PC-3 (cell line): ENCODE results near the gene PIK3R2. TPM values are rescaled to one million over a fixed set of nuclear protein-coding genes. Genes with fewer than 3 reads are reported as not detected.

ENCODE experiments used
- ATAC-seq: fragments of 200-7000 bp; cut with Tn5 transposase; 2 replicates; pipeline ENCODE4 v1.9.1; 2020; ENCODE audit warnings: mild to moderate bottlenecking, moderate library complexity
- BruUV-seq: library from RNA; stranded (reverse); fragments of 400-500 nt; replicated peaks from 2 replicates; lab custom pipeline; 2021; lab: Mats Ljungman, UMichigan
- CTCF ChIA-PET: fragments of 300-600 bp; sonication (Branson Sonifier 250); formaldehyde crosslinking; loops from one replicate; lab custom pipeline; 2022; ENCODE audit warnings: antibody characterized with exemption; lab: Charles Lee
- POLR2A ChIA-PET: fragments of 300-600 bp; sonication (Branson Sonifier 250); formaldehyde crosslinking; loops from one replicate; lab custom pipeline; 2022; ENCODE audit warnings: antibody characterized with exemption; ENCODE audit not compliant: unreplicated experiment; lab: Charles Lee
- DNase-seq: peaks from one replicate; pipeline ENCODE4 v3.0.0-alpha.2; 2015
- H2AFZ ChIP-seq: fragments of 300-600 bp; sonication (generic); 2 replicates; pipeline ENCODE4 v1.6.0; 2016; ENCODE audit warnings: antibody characterized with exemption, low read length
- H3F3A ChIP-seq: fragments of 300-600 bp; sonication (generic); one replicate; pipeline ENCODE4 v1.6.0; 2017; ENCODE audit warnings: antibody characterized with exemption, low read length, control low read depth, mild to moderate bottlenecking; ENCODE audit not compliant: unreplicated experiment
- H3K27ac ChIP-seq: fragments of 300-600 bp; sonication (generic); 2 replicates; pipeline ENCODE4 v1.5.1; 2016; ENCODE audit warnings: mild to moderate bottlenecking, low read length
- H3K27me3 ChIP-seq: fragments of 300-600 bp; sonication (generic); 2 replicates; pipeline ENCODE4 v1.6.1; 2016; ENCODE audit warnings: low read length, mixed read lengths
- H3K36me3 ChIP-seq: fragments of 300-600 bp; sonication (generic); 2 replicates; pipeline ENCODE4 v1.6.1; 2016; ENCODE audit warnings: low read depth, mixed run types, low read length, mixed read lengths
- H3K4me1 ChIP-seq: fragments of 300-600 bp; sonication (generic); 2 replicates; pipeline ENCODE4 v1.5.1; 2016; ENCODE audit warnings: low read length; ENCODE audit not compliant: insufficient read depth
- H3K4me2 ChIP-seq: fragments of 300-600 bp; sonication (generic); 2 replicates; pipeline ENCODE4 v1.6.0; 2016; ENCODE audit warnings: low read length
- H3K4me3 ChIP-seq: fragments of 300-600 bp; sonication (generic); 2 replicates; pipeline ENCODE4 v1.5.1; 2016; ENCODE audit warnings: mild to moderate bottlenecking, low read length, mixed read lengths
- H3K79me2 ChIP-seq: fragments of 300-600 bp; sonication (generic); 2 replicates; pipeline ENCODE4 v1.6.1; 2017; ENCODE audit warnings: low read length, mixed read lengths
- H3K9ac ChIP-seq: fragments of 300-600 bp; sonication (generic); 2 replicates; pipeline ENCODE4 v1.6.0; 2016; ENCODE audit warnings: mild to moderate bottlenecking, low read length
- H3K9me2 ChIP-seq: fragments of 300-600 bp; sonication (generic); replicated peaks from 2 replicates; pipeline ENCODE4 v1.6.1; 2016; ENCODE audit warnings: mixed run types, low read length, mixed read lengths
- H3K9me3 ChIP-seq: fragments of 300-600 bp; sonication (generic); 2 replicates; pipeline ENCODE4 v1.6.1; 2016; ENCODE audit warnings: low read length, mixed read lengths
- H4K20me1 ChIP-seq: fragments of 300-600 bp; sonication (generic); 2 replicates; pipeline ENCODE4 v1.6.1; 2016; ENCODE audit warnings: low read length, mixed read lengths
- EZH2 ChIP-seq: fragments of 300-600 bp; sonication (generic); IDR thresholded peaks from one replicate; pipeline ENCODE4 v1.6.1; 2017; ENCODE audit warnings: antibody characterized with exemption, mild to moderate bottlenecking, low read length; ENCODE audit not compliant: unreplicated experiment
- EZH2phosphoT487 ChIP-seq: fragments of 300-600 bp; sonication (generic); IDR thresholded peaks from 2 replicates; pipeline ENCODE4 v1.6.1; 2018; ENCODE audit warnings: mild to moderate bottlenecking, antibody characterized with exemption, low read length, borderline replicate concordance
- intact Hi-C: fragments of 100-400 bp; cut with micrococcal nuclease; formaldehyde crosslinking; loops from 2 replicates; pipeline ENCODE4 v1.9.0; 2023
- total RNA-seq: library from RNA; depleted of rRNA; stranded (reverse); fragments of >200 nt; gene quantifications from 2 replicates; pipeline ENCODE4 v1.2.3, GENCODE V29; 2014
- TF ChIP-seq, protein P1 (sequence below): fragments of 300-600 bp; sonication (generic); conservative IDR thresholded peaks from 2 replicates; pipeline ENCODE4 v1.5.1; 2017; ENCODE audit warnings: antibody characterized with exemption, low read depth, mild to moderate bottlenecking, low read length

The PIK3R2 gene
- total RNA-seq, 1 experiment from 2014 or later: 15.8 TPM

GRCh38 chr19:18131841-18132596 lies 20.9 kb upstream of the PIK3R2 start:
- no peaks in the 10 kb centered on the region for H3K9me3 ChIP-seq
- DNase-seq: no peak
- no peak overlapping the region for H3K27ac ChIP-seq
- no peaks in the 10 kb centered on the region for H3F3A ChIP-seq
- H3K27me3 ChIP-seq: no peaks in the 10 kb centered on the region
- ATAC-seq: no peak
- no peaks in the 10 kb centered on the region for H4K20me1 ChIP-seq
- BruUV-seq: no TSS peak
- ChIA-PET POLR2A (no interaction called here), CTCF (no interaction called here)
- intact Hi-C loops: no loop called here
- H3K4me2 ChIP-seq: no peak overlapping the region
- no peaks in the 10 kb centered on the region for H3K79me2 ChIP-seq
- H3K4me3 ChIP-seq: no peak overlapping the region
- no peak overlapping the region for H3K9ac ChIP-seq
- H2AFZ ChIP-seq: no peak overlapping the region
- no peaks in the 10 kb centered on the region for H3K4me1 ChIP-seq
- TF ChIP-seq EZH2phosphoT487 (no peak), EZH2 (no peak)
- TF ChIP-seq, protein P1, sequence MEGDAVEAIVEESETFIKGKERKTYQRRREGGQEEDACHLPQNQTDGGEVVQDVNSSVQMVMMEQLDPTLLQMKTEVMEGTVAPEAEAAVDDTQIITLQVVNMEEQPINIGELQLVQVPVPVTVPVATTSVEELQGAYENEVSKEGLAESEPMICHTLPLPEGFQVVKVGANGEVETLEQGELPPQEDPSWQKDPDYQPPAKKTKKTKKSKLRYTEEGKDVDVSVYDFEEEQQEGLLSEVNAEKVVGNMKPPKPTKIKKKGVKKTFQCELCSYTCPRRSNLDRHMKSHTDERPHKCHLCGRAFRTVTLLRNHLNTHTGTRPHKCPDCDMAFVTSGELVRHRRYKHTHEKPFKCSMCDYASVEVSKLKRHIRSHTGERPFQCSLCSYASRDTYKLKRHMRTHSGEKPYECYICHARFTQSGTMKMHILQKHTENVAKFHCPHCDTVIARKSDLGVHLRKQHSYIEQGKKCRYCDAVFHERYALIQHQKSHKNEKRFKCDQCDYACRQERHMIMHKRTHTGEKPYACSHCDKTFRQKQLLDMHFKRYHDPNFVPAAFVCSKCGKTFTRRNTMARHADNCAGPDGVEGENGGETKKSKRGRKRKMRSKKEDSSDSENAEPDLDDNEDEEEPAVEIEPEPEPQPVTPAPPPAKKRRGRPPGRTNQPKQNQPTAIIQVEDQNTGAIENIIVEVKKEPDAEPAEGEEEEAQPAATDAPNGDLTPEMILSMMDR: no peak
- H3K9me2 ChIP-seq: no peaks in the 10 kb centered on the region
- 0 out of 2 replicates have a peak, but pooled peaks cover 6% of the 10 kb centered on the region for H3K36me3 ChIP-seq

GRCh38 chr19:18135712-18136584 lies 17.0 kb upstream of the PIK3R2 start:
- no peaks in the 10 kb centered on the region for H4K20me1 ChIP-seq
- no peaks in the 10 kb centered on the region for H3K9me3 ChIP-seq
- no peak overlapping the region for H3K4me2 ChIP-seq
- no peak for TF ChIP-seq EZH2phosphoT487
- H3K36me3 ChIP-seq: 0 out of 2 replicates have a peak, but pooled peaks cover 4% of the 10 kb centered on the region
- H3K9me2 ChIP-seq: no peaks in the 10 kb centered on the region
- no peak overlapping the region for H3K4me3 ChIP-seq
- intact Hi-C loops: no loop called here
- no peaks in the 10 kb centered on the region for H3F3A ChIP-seq
- H2AFZ ChIP-seq: no peak overlapping the region
- ATAC-seq (no peak), DNase-seq (no peak)
- POLR2A ChIA-PET: no interaction called here
- H3K4me1 ChIP-seq: no peaks in the 10 kb centered on the region
- BruUV-seq: no TSS peak
- no peaks in the 10 kb centered on the region for H3K79me2 ChIP-seq
- H3K27ac ChIP-seq: no peak overlapping the region
- CTCF ChIA-PET: no interaction called here
- no peaks in the 10 kb centered on the region for H3K27me3 ChIP-seq
- no peak overlapping the region for H3K9ac ChIP-seq

DNA sequence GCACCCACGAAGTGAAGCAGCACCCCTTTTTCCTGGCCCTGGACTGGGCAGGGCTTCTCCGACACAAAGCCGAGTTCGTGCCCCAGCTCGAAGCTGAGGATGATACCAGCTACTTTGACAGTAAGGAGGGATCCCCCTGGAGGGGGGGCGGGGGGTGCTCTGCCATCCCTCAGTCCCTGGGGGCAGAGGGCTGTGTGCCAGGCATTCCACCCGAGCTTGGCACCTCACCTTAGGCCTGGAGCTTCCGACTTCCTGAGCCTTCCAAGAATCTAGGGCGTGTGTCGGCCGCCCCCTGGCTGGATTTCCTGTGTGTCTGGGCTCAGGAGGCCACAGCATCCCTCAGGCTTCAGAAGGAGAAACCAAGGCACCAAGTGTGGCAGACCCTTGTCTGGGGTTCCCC lies 15.7 kb upstream of the PIK3R2 start:
- 0 out of 2 replicates have a peak, but pooled peaks cover 4% of the 10 kb centered on the region for H3K36me3 ChIP-seq
- TF ChIP-seq EZH2 (no peak), EZH2phosphoT487 (no peak)
- TF ChIP-seq, protein P1: no peak
- no peak overlapping the region for H3K4me3 ChIP-seq
- ChIA-PET POLR2A (no interaction called here), CTCF (no interaction called here)
- H3K27me3 ChIP-seq: no peaks in the 10 kb centered on the region
- H3K9me2 ChIP-seq: no peaks in the 10 kb centered on the region
- H3F3A ChIP-seq: no peaks in the 10 kb centered on the region
- intact Hi-C loops: no loop called here
- H3K27ac ChIP-seq: no peak overlapping the region
- H4K20me1 ChIP-seq: no peaks in the 10 kb centered on the region
- DNase-seq (no peak), ATAC-seq (no peak)
- H3K9ac ChIP-seq: no peak overlapping the region
- H2AFZ ChIP-seq: no peak overlapping the region
- BruUV-seq: no TSS peak
- no peaks in the 10 kb centered on the region for H3K4me1 ChIP-seq
- H3K79me2 ChIP-seq: no peaks in the 10 kb centered on the region
- no peak overlapping the region for H3K4me2 ChIP-seq
- no peaks in the 10 kb centered on the region for H3K9me3 ChIP-seq
